Measurements from ENCODE around the gene EEIG1.
A peak's percentile ranks its signal among the peaks of the same experiment; 100 is the strongest.

Gene EEIG1

GRCh38 chr9:128022886-128023285 lies 42.1 kb upstream of the EEIG1 start:
- DNase-seq = no peak

GRCh38 chr9:128021098-128021497 lies 40.3 kb upstream of the EEIG1 start:
- H3F3A ChIP-seq (ENCODE audit: insufficient read depth, low read length) = no peaks in the 10 kb centered on the region
- no peaks in the 10 kb centered on the region for H4K20me1 ChIP-seq (ENCODE audit: insufficient read depth, low read length)
- TF ChIP-seq EZH2 (optimal IDR thresholded peaks at IDR 0.05; ENCODE audit: low read depth, low read length) = no peak
- no peak for TF ChIP-seq CTCF (IDR thresholded peaks at IDR 0.05; ENCODE audit: low read length)
- TF ChIP-seq EZH2phosphoT487 (IDR thresholded peaks at IDR 0.05; ENCODE audit: low read length) = no peak
- no peak overlapping the region for H3K9ac ChIP-seq (ENCODE audit: low read length)
- no peaks in the 10 kb centered on the region for H3K27me3 ChIP-seq (replicated peaks; ENCODE audit: insufficient read depth, low read length)
- no peaks in the 10 kb centered on the region for H3K9me3 ChIP-seq (replicated peaks; ENCODE audit: insufficient read depth, low read length)
- no peak for DNase-seq
- no peaks in the 10 kb centered on the region for H3K36me3 ChIP-seq (replicated peaks; ENCODE audit: insufficient read depth, low read length)
- no peak overlapping the region for H3K4me3 ChIP-seq (ENCODE audit: low read length)
- H3K9me2 ChIP-seq (replicated peaks; ENCODE audit: insufficient read depth, low read length) = no peaks in the 10 kb centered on the region
- no peak overlapping the region for H3K27ac ChIP-seq (ENCODE audit: low read length)
- H3K4me2 ChIP-seq (ENCODE audit: low read depth, low read length) = no peak overlapping the region
- no peaks in the 10 kb centered on the region for H3K79me2 ChIP-seq (ENCODE audit: low read length)
- H2AFZ ChIP-seq (ENCODE audit: low read length) = no peak overlapping the region
- no peaks in the 10 kb centered on the region for H3K4me1 ChIP-seq (ENCODE audit: low read length)

More at GRCh38 chr9:128022886-128023285, 42.1 kb upstream of the EEIG1 start:
- no peaks in the 10 kb centered on the region for H3K27me3 ChIP-seq (replicated peaks; ENCODE audit: insufficient read depth, low read length)
- no peak for TF ChIP-seq EZH2 (optimal IDR thresholded peaks at IDR 0.05; ENCODE audit: low read depth, low read length)
- TF ChIP-seq CTCF (IDR thresholded peaks at IDR 0.05; ENCODE audit: low read length) = no peak
- TF ChIP-seq EZH2phosphoT487 (IDR thresholded peaks at IDR 0.05; ENCODE audit: low read length) = no peak
- no peaks in the 10 kb centered on the region for H3K9me3 ChIP-seq (replicated peaks; ENCODE audit: insufficient read depth, low read length)
- no peaks in the 10 kb centered on the region for H3K36me3 ChIP-seq (replicated peaks; ENCODE audit: insufficient read depth, low read length)
- no peak overlapping the region for H3K27ac ChIP-seq (ENCODE audit: low read length)
- H3K4me1 ChIP-seq (ENCODE audit: low read length) = no peaks in the 10 kb centered on the region
- H3K79me2 ChIP-seq (ENCODE audit: low read length) = no peaks in the 10 kb centered on the region
- H4K20me1 ChIP-seq (ENCODE audit: insufficient read depth, low read length) = no peaks in the 10 kb centered on the region
- H3K9ac ChIP-seq (ENCODE audit: low read length) = no peak overlapping the region
- H3F3A ChIP-seq (ENCODE audit: insufficient read depth, low read length) = no peaks in the 10 kb centered on the region
- no peaks in the 10 kb centered on the region for H3K9me2 ChIP-seq (replicated peaks; ENCODE audit: insufficient read depth, low read length)
- no peak overlapping the region for H3K4me3 ChIP-seq (ENCODE audit: low read length)
- no peak overlapping the region for H3K4me2 ChIP-seq (ENCODE audit: low read depth, low read length)
- no peak overlapping the region for H2AFZ ChIP-seq (ENCODE audit: low read length)

GRCh38 chr9:128020692-128021091 lies 39.9 kb upstream of the EEIG1 start:
- H3K9ac ChIP-seq (ENCODE audit: low read length) = no peak overlapping the region
- no peaks in the 10 kb centered on the region for H4K20me1 ChIP-seq (ENCODE audit: insufficient read depth, low read length)
- DNase-seq = no peak
- H2AFZ ChIP-seq (ENCODE audit: low read length) = no peak overlapping the region
- H3K9me2 ChIP-seq (replicated peaks; ENCODE audit: insufficient read depth, low read length) = no peaks in the 10 kb centered on the region
- TF ChIP-seq EZH2phosphoT487 (IDR thresholded peaks at IDR 0.05; ENCODE audit: low read length) (no peak), CTCF (IDR thresholded peaks at IDR 0.05; ENCODE audit: low read length) (peak; percentile 42)
- H3K36me3 ChIP-seq (replicated peaks; ENCODE audit: insufficient read depth, low read length) = no peaks in the 10 kb centered on the region
- no peak overlapping the region for H3K4me3 ChIP-seq (ENCODE audit: low read length)
- no peak overlapping the region for H3K27ac ChIP-seq (ENCODE audit: low read length)
- no peaks in the 10 kb centered on the region for H3F3A ChIP-seq (ENCODE audit: insufficient read depth, low read length)
- no peaks in the 10 kb centered on the region for H3K9me3 ChIP-seq (replicated peaks; ENCODE audit: insufficient read depth, low read length)
- H3K4me2 ChIP-seq (ENCODE audit: low read depth, low read length) = no peak overlapping the region
- H3K27me3 ChIP-seq (replicated peaks; ENCODE audit: insufficient read depth, low read length) = no peaks in the 10 kb centered on the region
- no peaks in the 10 kb centered on the region for H3K4me1 ChIP-seq (ENCODE audit: low read length)
- H3K79me2 ChIP-seq (ENCODE audit: low read length) = no peaks in the 10 kb centered on the region

Measured in MM.1S (cell line).